HL-60/S4 (cell line): ENCODE measurements around the gene MUC13.

Source experiments
- in situ Hi-C: fragments of 300-500 bp; cut with MboI; formaldehyde crosslinking; loops from 2 replicates; pipeline ENCODE4 v1.14.3; 2022; ENCODE audit warnings: low sequenced_read_pairs

MUC13 gene

GRCh38 chr3:124881976-124882697 is 52.4 kb downstream of the MUC13 start:
- in situ Hi-C loops = no loop called here

GRCh38 chr3:124879337-124879680 is 55.2 kb downstream of the MUC13 start:
- in situ Hi-C loops = no loop called here

GRCh38 chr3:124878561-124879336 is 55.8 kb downstream of the MUC13 start:
- in situ Hi-C loops = no loop called here

- in situ Hi-C loops = no loop called here
These were observed 56.9 kb downstream of the MUC13 start for GRCh38 chr3:124877674-124878073.

DNA sequence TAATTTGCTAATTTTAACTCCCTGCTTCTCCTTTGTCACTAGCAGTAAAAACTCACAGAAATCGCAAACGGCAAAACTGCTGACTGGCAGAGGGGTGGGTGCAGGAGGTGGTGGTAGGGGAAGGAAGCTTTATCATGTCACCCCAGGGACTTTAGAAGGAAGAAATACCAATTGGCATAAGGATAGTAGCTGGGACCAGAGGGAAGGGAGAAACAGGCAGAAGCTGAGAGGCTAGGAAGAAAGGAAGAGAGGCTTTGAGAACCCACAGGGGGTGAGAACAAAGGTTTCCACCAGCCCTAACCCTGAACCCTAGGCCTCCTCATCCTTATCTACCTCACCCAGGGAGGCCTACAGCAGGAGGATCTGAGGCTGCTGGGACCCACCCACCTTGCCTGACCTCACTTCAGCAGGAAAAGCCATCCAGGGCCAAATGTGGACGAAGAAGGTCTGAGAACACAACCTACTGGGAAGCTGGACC is 58.1 kb downstream of the MUC13 start:
- in situ Hi-C loops = no loop called here

DNA sequence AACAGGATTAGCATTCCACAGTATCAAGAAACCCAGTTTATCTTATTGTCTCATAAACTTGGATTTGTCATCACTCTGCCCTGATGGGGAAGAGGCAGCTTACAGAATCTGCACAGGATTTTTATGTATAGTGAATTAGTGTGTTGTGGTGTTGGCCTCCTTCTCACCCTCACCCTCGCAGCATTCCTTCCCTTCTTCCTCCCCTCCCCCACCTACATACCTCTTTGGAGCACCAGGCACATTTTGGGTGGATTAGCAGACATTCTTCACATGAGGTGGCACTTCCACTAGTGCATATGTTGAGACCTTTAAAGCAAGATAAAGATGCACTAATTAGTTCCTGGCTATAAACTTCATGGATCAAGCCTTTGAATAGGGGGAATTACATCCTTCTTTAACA is 61.3 kb downstream of the MUC13 start:
- in situ Hi-C loops = no loop called here

GRCh38 chr3:124867511-124867910 is 67.0 kb downstream of the MUC13 start:
- in situ Hi-C loops = no loop called here

DNA sequence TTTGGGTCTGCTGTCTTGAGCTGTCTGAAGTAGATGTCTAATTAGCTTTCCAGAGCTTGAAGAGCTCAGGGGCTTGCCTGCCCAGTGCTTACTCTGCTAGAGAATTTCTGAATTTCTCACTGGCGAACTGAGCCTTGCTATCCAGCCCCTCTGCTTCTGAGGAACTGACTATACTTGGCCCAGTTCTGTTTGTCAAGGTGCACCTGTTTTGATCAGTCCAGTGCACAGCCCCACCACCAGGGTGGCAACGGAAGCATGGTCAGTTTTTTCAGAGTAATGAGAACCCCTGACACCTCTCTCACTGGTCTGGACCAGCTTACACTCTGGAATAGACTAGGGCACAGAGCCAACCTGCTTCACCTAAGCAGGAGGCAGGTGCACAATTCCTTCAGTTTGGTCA is 72.5 kb downstream of the MUC13 start:
- in situ Hi-C loops = no loop called here

- in situ Hi-C loops = no loop called here
These were observed 73.5 kb downstream of the MUC13 start for GRCh38 chr3:124861041-124861440.

GRCh38 chr3:124860599-124860998 is 74.0 kb downstream of the MUC13 start:
- in situ Hi-C loops = no loop called here

GRCh38 chr3:124859025-124859424 is 75.5 kb downstream of the MUC13 start:
- in situ Hi-C loops = no loop called here

- in situ Hi-C loops = no loop called here
These were observed 76.3 kb downstream of the MUC13 start for GRCh38 chr3:124858275-124858674.

DNA sequence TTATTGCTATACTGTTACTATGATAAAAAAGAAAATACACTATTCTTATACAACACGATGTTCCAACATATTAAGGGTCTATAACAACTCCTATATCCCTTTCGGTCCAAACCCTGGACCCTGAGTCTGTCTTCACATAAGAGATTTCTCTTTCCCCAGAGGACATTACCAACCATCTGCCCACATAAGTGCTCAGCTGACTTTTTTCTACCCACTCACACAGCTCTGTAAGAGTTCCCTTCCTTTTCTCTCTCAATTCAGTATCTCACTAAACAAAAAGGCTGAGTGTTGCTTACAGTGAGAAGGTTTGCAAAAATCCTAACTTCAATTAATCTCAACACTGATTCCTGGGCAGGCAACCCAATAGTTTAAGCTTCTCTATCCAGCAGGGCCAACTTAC is 77.9 kb downstream of the MUC13 start:
- in situ Hi-C loops = no loop called here
